Epithelial cell of prostate (primary cell): Measurements from ENCODE around the gene TMOD1.
"Not testable (repeated sequence)": the region's sequence is repeated elsewhere in the genome, so short reads cannot be mapped to it uniquely, and the experiment has no call there.

Source experiments
- DNase-seq: peaks from one replicate; pipeline ENCODE4 v3.0.0-alpha.2; 2011; ENCODE audit warnings: low read depth, low spot score
- H3K27ac ChIP-seq: fragments of 450-650 bp; 2 replicates; pipeline ENCODE4 v1.5.1; 2017; ENCODE audit warnings: mild to moderate bottlenecking

The TMOD1 gene

GRCh38 chr9:97563458-97564135, 62.1 kb downstream of the TMOD1 start:
- DNase-seq: no peak
- H3K27ac ChIP-seq: no peak overlapping the region

GRCh38 chr9:97564291-97565175, 63.1 kb downstream of the TMOD1 start:
- peak; percentile 8 for DNase-seq
- no peak overlapping the region for H3K27ac ChIP-seq

GRCh38 chr9:97565262-97565661, 63.8 kb downstream of the TMOD1 start:
- no peak overlapping the region for H3K27ac ChIP-seq
- DNase-seq: no peak

GRCh38 chr9:97567182-97567893, 65.9 kb downstream of the TMOD1 start:
- no peak overlapping the region for H3K27ac ChIP-seq
- no peak for DNase-seq

- H3K27ac ChIP-seq: no peak overlapping the region
- no peak for DNase-seq
Measured at GRCh38 chr9:97567894-97568202, 66.4 kb downstream of the TMOD1 start.

- DNase-seq: no peak
- no peak overlapping the region for H3K27ac ChIP-seq
Measured at GRCh38 chr9:97568461-97569275, 67.2 kb downstream of the TMOD1 start.

- no peak for DNase-seq
- no peak overlapping the region for H3K27ac ChIP-seq
Measured at GRCh38 chr9:97570899-97571298, 69.4 kb downstream of the TMOD1 start.

- no peak for DNase-seq
- no peak overlapping the region for H3K27ac ChIP-seq
Measured at GRCh38 chr9:97571664-97572063, 70.2 kb downstream of the TMOD1 start.

- no peak overlapping the region for H3K27ac ChIP-seq
- DNase-seq: no peak
Measured at GRCh38 chr9:97572196-97572891, 70.9 kb downstream of the TMOD1 start.

- H3K27ac ChIP-seq: no peak overlapping the region
- no peak for DNase-seq
Measured at GRCh38 chr9:97572892-97573365, 71.5 kb downstream of the TMOD1 start.

GRCh38 chr9:97573482-97574073, 72.1 kb downstream of the TMOD1 start:
- DNase-seq: no peak
- no peak overlapping the region for H3K27ac ChIP-seq

- DNase-seq, H3K27ac ChIP-seq: not testable (repeated sequence)
Measured at GRCh38 chr9:97574101-97574571, 72.7 kb downstream of the TMOD1 start.

- not testable (repeated sequence) for DNase-seq, H3K27ac ChIP-seq
Measured at GRCh38 chr9:97574921-97575672, 73.6 kb downstream of the TMOD1 start.

- DNase-seq: no peak
- no peak overlapping the region for H3K27ac ChIP-seq
Measured at GRCh38 chr9:97575673-97576200, 74.3 kb downstream of the TMOD1 start.

- H3K27ac ChIP-seq: no peak overlapping the region
Measured at GRCh38 chr9:97577051-97577450, 75.6 kb downstream of the TMOD1 start.

GRCh38 chr9:97578846-97579245, 77.4 kb downstream of the TMOD1 start:
- no peak for DNase-seq
- no peak overlapping the region for H3K27ac ChIP-seq

More at GRCh38 chr9:97577051-97577450, 75.6 kb downstream of the TMOD1 start:
- no peak for DNase-seq

- DNase-seq: no peak
- H3K27ac ChIP-seq: no peak overlapping the region
Measured at GRCh38 chr9:97579914-97580313, 78.4 kb downstream of the TMOD1 start.

- DNase-seq, H3K27ac ChIP-seq: not testable (repeated sequence)
Measured at GRCh38 chr9:97581590-97581989, 80.1 kb downstream of the TMOD1 start.
